OCI-LY7 (cell line): Measurements from ENCODE around the gene TNS3. TPM values are rescaled to one million over a fixed set of nuclear protein-coding genes. Genes with fewer than 3 reads are reported as not detected.

ENCODE experiments used
- BruUV-seq: library from RNA; stranded (reverse); fragments of 400-500 nt; replicated peaks from 2 replicates; lab custom pipeline; 2021; lab: Mats Ljungman, UMichigan
- CTCF ChIA-PET: fragments of 300-600 bp; sonication (Branson Sonifier 250); formaldehyde crosslinking; loops from one replicate; lab custom pipeline; 2022; ENCODE audit warnings: antibody characterized with exemption; ENCODE audit not compliant: unreplicated experiment; lab: Charles Lee
- POLR2A ChIA-PET: fragments of 300-600 bp; sonication (Branson Sonifier 250); formaldehyde crosslinking; loops from one replicate; lab custom pipeline; 2022; ENCODE audit warnings: antibody characterized with exemption; lab: Charles Lee
- DNase-seq: peaks from one replicate; pipeline ENCODE4 v3.0.0-alpha.2; 2015; ENCODE audit warnings: low spot score
- H2AFZ ChIP-seq: fragments of 200-600 bp; sonication (generic), shearing (Covaris generic); 2 replicates; pipeline ENCODE4 v1.6.1; 2014; ENCODE audit warnings: mild to moderate bottlenecking, antibody characterized with exemption, low read length, moderate library complexity
- H3K27ac ChIP-seq: fragments of 200-600 bp; sonication (generic); 2 replicates; pipeline ENCODE4 v1.5.1; 2014; ENCODE audit warnings: mixed run types, low read depth, mild to moderate bottlenecking, moderate library complexity, low read length, inconsistent platforms; ENCODE audit not compliant: poor library complexity, severe bottlenecking
- H3K36me3 ChIP-seq: fragments of 200-600 bp; sonication (generic); 2 replicates; pipeline ENCODE4 v1.6.1; 2014; ENCODE audit warnings: mild to moderate bottlenecking, antibody characterized with exemption, low read length, moderate library complexity, mixed read lengths; ENCODE audit not compliant: insufficient read depth
- H3K4me1 ChIP-seq: fragments of 200-600 bp; sonication (generic); 2 replicates; pipeline ENCODE4 v1.5.1; 2014; ENCODE audit warnings: mild to moderate bottlenecking, low read length; ENCODE audit not compliant: insufficient read depth, poor library complexity, severe bottlenecking
- H3K4me2 ChIP-seq: fragments of 200-600 bp; sonication (generic); 2 replicates; pipeline ENCODE4 v1.6.1; 2014; ENCODE audit warnings: mild to moderate bottlenecking, low read length
- H3K4me3 ChIP-seq: fragments of 200-600 bp; sonication (generic); 2 replicates; pipeline ENCODE4 v1.5.1; 2014; ENCODE audit warnings: mild to moderate bottlenecking, low read depth, low read length; ENCODE audit not compliant: poor library complexity, severe bottlenecking
- H3K79me2 ChIP-seq: fragments of 200-600 bp; sonication (generic); 2 replicates; pipeline ENCODE4 v1.6.1; 2016; ENCODE audit warnings: low read depth, mild to moderate bottlenecking, low read length, moderate library complexity, mixed read lengths; ENCODE audit not compliant: insufficient read depth
- H3K9me2 ChIP-seq: fragments of 200-600 bp; sonication (generic); 2 replicates; pipeline ENCODE4 v1.6.1; 2016; ENCODE audit warnings: mild to moderate bottlenecking, low read length, mixed read lengths; ENCODE audit not compliant: insufficient read depth
- H3K9me3 ChIP-seq: fragments of 200-600 bp; sonication (generic); 2 replicates; pipeline ENCODE4 v1.6.1; 2014; ENCODE audit warnings: mild to moderate bottlenecking, mixed run types, low read length, mixed read lengths
- H4K20me1 ChIP-seq: fragments of 200-600 bp; sonication (generic); 2 replicates; pipeline ENCODE4 v1.6.1; 2014; ENCODE audit warnings: mild to moderate bottlenecking, antibody characterized with exemption, low read length, moderate library complexity, mixed read lengths; ENCODE audit not compliant: insufficient read depth
- CTCF ChIP-seq: fragments of 200-600 bp; sonication (generic); conservative IDR thresholded peaks from 2 replicates; pipeline ENCODE4 v1.5.1; 2014; ENCODE audit warnings: mild to moderate bottlenecking, antibody characterized with exemption, low read length, moderate library complexity, mixed read lengths
- EZH2phosphoT487 ChIP-seq: fragments of 200-600 bp; sonication (generic); IDR thresholded peaks from 2 replicates; pipeline ENCODE4 v1.6.1; 2018; ENCODE audit warnings: low read depth, borderline replicate concordance, mild to moderate bottlenecking, mixed run types, antibody characterized with exemption, low read length, moderate library complexity, mixed read lengths
- intact Hi-C: fragments of 100-400 bp; cut with micrococcal nuclease; formaldehyde crosslinking; loops from one replicate; pipeline ENCODE4 v1.10.0; 2022; ENCODE audit not compliant: unreplicated experiment
- total RNA-seq, 2 experiments: library from RNA; depleted of rRNA in 1 of 2; stranded (reverse); fragments of >200 nt in 1 of 2; shearing (Covaris generic) in 1 of 2; gene quantifications; 2 replicates each; pipeline ENCODE4 v1.2.3, GENCODE V29; 2014 to 2022

The TNS3 gene
- total RNA-seq, 2 experiments from 2014 or later, result 9.5 to 42.1 TPM

GRCh38 chr7:47621979-47622561, 40.2 kb upstream of the TNS3 start:
- ChIA-PET POLR2A (interaction anchor here (0.7 to 1.8 kb wide), 9 partner anchors 10 to 50 kb away, joined by 3 to 8 read pairs (median 4); no protein-coding TSS in a partner anchor), CTCF (no interaction called here)
- peak overlapping the region; percentile 69 for H2AFZ ChIP-seq
- H3K4me1 ChIP-seq, result peaks cover 72% of the 10 kb centered on the region
- H3K4me2 ChIP-seq, result peak overlapping the region; percentile 66
- H4K20me1 ChIP-seq, result no peaks in the 10 kb centered on the region
- H3K4me3 ChIP-seq, result peak overlapping the region; percentile 46
- H3K27ac ChIP-seq, result peak overlapping the region; percentile 55
- H3K9me2 ChIP-seq, result no peaks in the 10 kb centered on the region
- no peaks in the 10 kb centered on the region for H3K9me3 ChIP-seq
- intact Hi-C loops, result loop anchor here (2.0 kb wide), 1 partner anchor 93 kb away; no protein-coding TSS in a partner anchor
- TF ChIP-seq CTCF, result no peak
- TF ChIP-seq EZH2phosphoT487, result no peak
- H3K36me3 ChIP-seq, result no peaks in the 10 kb centered on the region
- DNase-seq, result peak; percentile 91
- H3K79me2 ChIP-seq, result no peaks in the 10 kb centered on the region
- no TSS peak for BruUV-seq

DNA sequence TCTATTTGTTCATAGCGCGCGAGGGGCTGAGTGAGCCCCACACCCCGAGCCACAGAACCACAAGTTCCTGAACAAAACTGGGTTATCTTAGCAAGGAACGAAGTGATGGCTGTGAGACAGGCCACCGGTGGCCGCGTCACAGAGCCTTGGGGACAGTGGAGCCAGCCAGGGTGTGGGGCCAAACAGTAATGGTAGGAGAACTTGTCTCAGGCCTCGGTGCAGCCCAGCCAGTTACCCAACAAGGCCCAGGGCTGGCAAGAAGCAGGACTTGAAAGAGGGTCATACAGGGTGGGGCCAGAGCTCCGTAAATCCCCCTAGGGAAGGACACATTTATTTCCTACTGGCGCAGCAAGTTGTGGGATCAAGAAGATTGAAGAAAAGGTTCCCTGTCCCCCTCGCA, 39.4 kb upstream of the TNS3 start:
- Histone ChIP-seq H3K9me2 (no peaks in the 10 kb centered on the region), H3K4me1 (peaks cover 66% of the 10 kb centered on the region), H2AFZ (no peak overlapping the region), H3K4me2 (peak overlapping the region; percentile 66), H3K27ac (peak overlapping the region; percentile 55), H3K9me3 (no peaks in the 10 kb centered on the region), H4K20me1 (no peaks in the 10 kb centered on the region), H3K4me3 (peak overlapping the region; percentile 46), H3K36me3 (no peaks in the 10 kb centered on the region), H3K79me2 (no peaks in the 10 kb centered on the region)
- no peak for DNase-seq
- no TSS peak for BruUV-seq
- POLR2A ChIA-PET, result interaction anchor here (0.7 to 1.8 kb wide), 9 partner anchors 11 to 51 kb away, joined by 3 to 8 read pairs (median 4); no protein-coding TSS in a partner anchor
- intact Hi-C loops, result no loop called here
- TF ChIP-seq CTCF (no peak), EZH2phosphoT487 (no peak)
- CTCF ChIA-PET, result no interaction called here

- Histone ChIP-seq H3K36me3 (no peaks in the 10 kb centered on the region), H3K9me2 (no peaks in the 10 kb centered on the region), H3K4me2 (no peak overlapping the region), H4K20me1 (no peaks in the 10 kb centered on the region), H3K4me3 (no peak overlapping the region), H3K9me3 (no peaks in the 10 kb centered on the region), H3K4me1 (peaks cover 54% of the 10 kb centered on the region), H3K27ac (no peak overlapping the region), H2AFZ (no peak overlapping the region), H3K79me2 (no peaks in the 10 kb centered on the region)
- ChIA-PET POLR2A (interaction anchor here (0.6 to 2.0 kb wide), 9 partner anchors 8 to 56 kb away, joined by 3 to 10 read pairs (median 5); no protein-coding TSS in a partner anchor), CTCF (interaction anchor here (0.9 to 1.0 kb wide), 2 partner anchors 18 to 95 kb away, joined by 3 read pairs; no protein-coding TSS in a partner anchor)
- DNase-seq, result no peak
- TF ChIP-seq CTCF (no peak), EZH2phosphoT487 (no peak)
- intact Hi-C loops, result no loop called here
- BruUV-seq, result no TSS peak
Measured at GRCh38 chr7:47619806-47620205, 37.9 kb upstream of the TNS3 start.
